ENCODE measurements around the gene ZNF211. TPM values are rescaled to one million over a fixed set of nuclear protein-coding genes. Genes with fewer than 3 reads are reported as not detected.

Gene ZNF211
- total and polyA plus RNA-seq, 10 of the 15 experiments (the other 5 are each of a cell fraction or from before 2014, with no cell fraction given) = 2.1 to 20.6 (median 9.3) TPM

GRCh38 chr19:57632987-57633831 is at the start of gene ZNF211 (continued):
- TF ChIP-seq, protein P1, sequence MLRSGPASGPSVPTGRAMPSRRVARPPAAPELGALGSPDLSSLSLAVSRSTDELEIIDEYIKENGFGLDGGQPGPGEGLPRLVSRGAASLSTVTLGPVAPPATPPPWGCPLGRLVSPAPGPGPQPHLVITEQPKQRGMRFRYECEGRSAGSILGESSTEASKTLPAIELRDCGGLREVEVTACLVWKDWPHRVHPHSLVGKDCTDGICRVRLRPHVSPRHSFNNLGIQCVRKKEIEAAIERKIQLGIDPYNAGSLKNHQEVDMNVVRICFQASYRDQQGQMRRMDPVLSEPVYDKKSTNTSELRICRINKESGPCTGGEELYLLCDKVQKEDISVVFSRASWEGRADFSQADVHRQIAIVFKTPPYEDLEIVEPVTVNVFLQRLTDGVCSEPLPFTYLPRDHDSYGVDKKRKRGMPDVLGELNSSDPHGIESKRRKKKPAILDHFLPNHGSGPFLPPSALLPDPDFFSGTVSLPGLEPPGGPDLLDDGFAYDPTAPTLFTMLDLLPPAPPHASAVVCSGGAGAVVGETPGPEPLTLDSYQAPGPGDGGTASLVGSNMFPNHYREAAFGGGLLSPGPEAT (IDR thresholded peaks at IDR 0.05; ENCODE audit: low read depth) = no peak
- TF ChIP-seq HCFC1 (IDR thresholded peaks at IDR 0.05; ENCODE audit: low read length) (peak; percentile 97), KAT2A (conservative IDR thresholded peaks at IDR 0.05; ENCODE audit: control insufficient read depth, low read depth, low read length) (no peak), MTA2 (IDR thresholded peaks at IDR 0.05; ENCODE audit: low read depth) (no peak), SRF (IDR thresholded peaks at IDR 0.05; ENCODE audit: low read depth in 2 of 2, low read length in 2 of 2) (no peak), SMAD5 (IDR thresholded peaks at IDR 0.05; ENCODE audit: low read depth) (no peak), SKIL (IDR thresholded peaks at IDR 0.05; ENCODE audit: low read depth, poor library complexity, severe bottlenecking) (no peak), E4F1 (IDR thresholded peaks at IDR 0.05; ENCODE audit: borderline replicate concordance, partially characterized antibody) (peak; percentile 67), EZH2 (IDR thresholded peaks at IDR 0.05; ENCODE audit: borderline replicate concordance, control insufficient read depth, low read depth, low read length) (no peak), GABPA (IDR thresholded peaks at IDR 0.05; ENCODE audit: low read depth) (peak; percentile 94), NFIC (IDR thresholded peaks at IDR 0.05; ENCODE audit: low read depth, low read length) (no peak), SREBF1 (IDR thresholded peaks at IDR 0.05; ENCODE audit: low read length) (peak; percentile 57), TARDBP (IDR thresholded peaks at IDR 0.05; ENCODE audit: borderline replicate concordance) (no peak), ZNF207 (IDR thresholded peaks at IDR 0.05; ENCODE audit: borderline replicate concordance) (no peak; the same call in 1 of the 2 replicates), MYB (IDR thresholded peaks at IDR 0.05; ENCODE audit: borderline replicate concordance, low read depth, low read length) (no peak), NFYA (IDR thresholded peaks at IDR 0.05; ENCODE audit: borderline replicate concordance, low read depth, low read length) (peak; percentile 46; the same call in 1 of the 2 replicates), POLR2AphosphoS2 (IDR thresholded peaks at IDR 0.05; ENCODE audit: low read depth, low read length) (peak; percentile 58; the same call in 1 of the 2 replicates), GATAD2B (conservative IDR thresholded peaks at IDR 0.05; ENCODE audit: low read depth) (peak; percentile 75; the same call in 1 of the 2 replicates), ETV6 (conservative IDR thresholded peaks at IDR 0.05 in 1 of 2, IDR thresholded peaks at IDR 0.05 in 1 of 2; ENCODE audit: borderline replicate concordance in 1 of 2, low read depth in 1 of 2) (no peak), NR2C1 (IDR thresholded peaks at IDR 0.05) (peak; percentile 71), SPI1 (IDR thresholded peaks at IDR 0.05; ENCODE audit: borderline replicate concordance, insufficient read depth, low read depth, low read length) (no peak)
- TF ChIP-seq, protein P2, sequence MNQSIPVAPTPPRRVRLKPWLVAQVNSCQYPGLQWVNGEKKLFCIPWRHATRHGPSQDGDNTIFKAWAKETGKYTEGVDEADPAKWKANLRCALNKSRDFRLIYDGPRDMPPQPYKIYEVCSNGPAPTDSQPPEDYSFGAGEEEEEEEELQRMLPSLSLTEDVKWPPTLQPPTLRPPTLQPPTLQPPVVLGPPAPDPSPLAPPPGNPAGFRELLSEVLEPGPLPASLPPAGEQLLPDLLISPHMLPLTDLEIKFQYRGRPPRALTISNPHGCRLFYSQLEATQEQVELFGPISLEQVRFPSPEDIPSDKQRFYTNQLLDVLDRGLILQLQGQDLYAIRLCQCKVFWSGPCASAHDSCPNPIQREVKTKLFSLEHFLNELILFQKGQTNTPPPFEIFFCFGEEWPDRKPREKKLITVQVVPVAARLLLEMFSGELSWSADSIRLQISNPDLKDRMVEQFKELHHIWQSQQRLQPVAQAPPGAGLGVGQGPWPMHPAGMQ (IDR thresholded peaks at IDR 0.05; ENCODE audit: borderline replicate concordance) = no peak
